A549 (cell line): ENCODE data around the gene RAP2A. TPM values are rescaled to one million over a fixed set of nuclear protein-coding genes. Genes with fewer than 3 reads are reported as not detected.

Source experiments
- ATAC-seq, 2 experiments: fragments of 200-7000 bp in 1 of 2; fragments of >200 bp in 1 of 2; cut with Nextera tagmentation in 1 of 2; cut with Tn5 transposase in 1 of 2; 3 replicates each; pipeline versions ENCODE4 v1.8.0 to v1.9.1; 2018 to 2020; ENCODE audit warnings: mild to moderate bottlenecking in 1 of 2, moderate library complexity in 1 of 2
- CTCF ChIA-PET: fragments of 300-600 bp; sonication (Branson Sonifier 250); formaldehyde crosslinking; extraction: SDS; loops from one replicate; lab custom pipeline; 2021; ENCODE audit warnings: antibody characterized with exemption, inconsistent platforms; lab: Yijun Ruan, JAX
- POLR2A ChIA-PET: fragments of 350-600 bp; formaldehyde crosslinking; extraction: SDS; loops from one replicate; lab custom pipeline; 2021; ENCODE audit warnings: antibody characterized with exemption, inconsistent platforms; lab: Yijun Ruan, JAX
- DNase-seq, 2 experiments: peaks; one replicate each; pipeline versions ENCODE4 v3.0.0 to v3.0.0-alpha.2; 2011 to 2016; ENCODE audit warnings: low read depth in 1 of 2, low spot score in 1 of 2
- FAIRE-seq: peaks from 2 replicates; lab custom pipeline; 2011; peaks lifted over from hg19 to GRCh38; lab: Jason Lieb, UNC
- H3K27ac ChIP-seq, 2 experiments: fragments of >200 bp; sonication (Bioruptor Twin); formaldehyde crosslinking; 3 replicates each; pipeline ENCODE4 v1.5.1; 2016 to 2017
- H3K4me1 ChIP-seq: fragments of >200 bp; sonication (Bioruptor Twin); formaldehyde crosslinking; 3 replicates; pipeline ENCODE4 v1.6.1; 2016
- H3K4me2 ChIP-seq: fragments of >200 bp; sonication (Bioruptor Twin); formaldehyde crosslinking; 3 replicates; pipeline ENCODE4 v1.6.1; 2016
- H3K4me3 ChIP-seq: fragments of >200 bp; sonication (Bioruptor Twin); formaldehyde crosslinking; 3 replicates; pipeline ENCODE4 v1.5.1; 2016
- H3K9me3 ChIP-seq: fragments of >200 bp; sonication (Bioruptor Twin); formaldehyde crosslinking; 3 replicates; pipeline ENCODE4 v1.6.1; 2016
- BHLHE40 ChIP-seq: IDR thresholded peaks from 2 replicates; pipeline ENCODE4 v1.6.1; 2012; ENCODE audit warnings: low read depth, low read length, inconsistent platforms
- CBX8 ChIP-seq: fragments of 200-600 bp; sonication (generic); IDR thresholded peaks from 2 replicates; pipeline ENCODE4 v1.6.1; 2016
- CEBPB ChIP-seq, 2 experiments: fragments of >200 bp in 1 of 2; sonication (Bioruptor Twin) in 1 of 2; formaldehyde crosslinking in 1 of 2; IDR thresholded peaks; 2 replicates each; pipeline ENCODE4 v1.6.1; 2012 to 2016
- CHD4 ChIP-seq: fragments of 200-600 bp; sonication (generic); IDR thresholded peaks from 2 replicates; pipeline ENCODE4 v1.6.1; 2016; ENCODE audit warnings: antibody characterized with exemption, mild to moderate bottlenecking, borderline replicate concordance
- EHF ChIP-seq: fragments of 250-450 bp; sonication (Bioruptor Pico); IDR thresholded peaks from 2 replicates; pipeline ENCODE4 v1.5.0; 2020; ENCODE audit warnings: mild to moderate bottlenecking
- EHMT2 ChIP-seq: fragments of 200-600 bp; sonication (generic); IDR thresholded peaks from 2 replicates; pipeline ENCODE4 v1.6.1; 2016; ENCODE audit warnings: antibody characterized with exemption, low read depth, mild to moderate bottlenecking, moderate library complexity
- EP300 ChIP-seq, 2 experiments: fragments of >200 bp; sonication (Bioruptor Twin); formaldehyde crosslinking; IDR thresholded peaks; 2 replicates in 1 of 2; 3 replicates in 1 of 2; pipeline ENCODE4 v1.6.1; 2016 to 2017
- HEYL ChIP-seq: fragments of 250-450 bp; sonication (Bioruptor Pico); IDR thresholded peaks from 2 replicates; pipeline ENCODE4 v1.8.0; 2021; ENCODE audit warnings: mild to moderate bottlenecking, moderate library complexity
- HOXB5 ChIP-seq: fragments of 250-450 bp; sonication (Bioruptor Pico); IDR thresholded peaks from 2 replicates; pipeline ENCODE4 v1.5.0; 2020; ENCODE audit warnings: mild to moderate bottlenecking, moderate library complexity
- JUN ChIP-seq, 2 experiments: fragments of >200 bp; sonication (Bioruptor Twin); formaldehyde crosslinking; IDR thresholded peaks; 2 replicates in 1 of 2; 3 replicates in 1 of 2; pipeline ENCODE4 v1.6.1; 2016 to 2017
- MAZ ChIP-seq: fragments of 150-350 bp; IDR thresholded peaks from 2 replicates; pipeline ENCODE4 v1.6.1; 2014; ENCODE audit warnings: antibody characterized with exemption, low read depth, low read length, borderline replicate concordance
- NFE2L2 ChIP-seq: fragments of 150-350 bp; conservative IDR thresholded peaks from 2 replicates; pipeline ENCODE4 v1.6.1; 2014; ENCODE audit warnings: low read length
- POLR2AphosphoS2 ChIP-seq: conservative IDR thresholded peaks from 2 replicates; pipeline ENCODE4 v1.6.1; 2012; ENCODE audit warnings: low read length, improper control_type of control experiment, inconsistent platforms
- RCOR1 ChIP-seq: fragments of 150-350 bp; IDR thresholded peaks from 2 replicates; pipeline ENCODE4 v1.6.1; 2014; ENCODE audit warnings: antibody characterized with exemption, low read length, low read depth
- RFX5 ChIP-seq: fragments of 450-650 bp; IDR thresholded peaks from 2 replicates; pipeline ENCODE4 v1.7.1; 2014; ENCODE audit warnings: antibody characterized with exemption, mild to moderate bottlenecking, moderate library complexity
- ZFP36 ChIP-seq: fragments of 450-650 bp; IDR thresholded peaks from 2 replicates; pipeline ENCODE4 v1.6.1; 2014; ENCODE audit warnings: borderline replicate concordance; ENCODE audit not compliant: partially characterized antibody
- ZSCAN20 ChIP-seq: fragments of 250-450 bp; sonication (Bioruptor Pico); IDR thresholded peaks from 2 replicates; pipeline ENCODE4 v1.8.0; 2022; ENCODE audit warnings: mild to moderate bottlenecking, moderate library complexity
- WGBS: methylation state at CpG from one replicate; pipeline ENCODE4 v1.1.6; 2017; ENCODE audit errors: missing lambda C conversion rate; 5-methylcytosine and 5-hydroxymethylcytosine counted together
- polyA plus RNA-seq, 4 experiments: library from polyadenylated mRNA; depleted of rRNA in 3 of 4; stranded (reverse); fragments of >200 nt; fragmentation: RNase III in 1 of 4; extraction: RNeasy Plus Mini Kit Qiagen cat#74134 plus additional on column Dnase treatment in 1 of 4; gene quantifications; 2 replicates in 3 of 4; 3 replicates in 1 of 4; pipeline ENCODE4 v1.2.3, GENCODE V29; 2011 to 2017
- TF ChIP-seq, protein P1 (sequence below): fragments of 200-600 bp; sonication (generic); IDR thresholded peaks from 2 replicates; pipeline ENCODE4 v1.6.1; 2016; ENCODE audit warnings: antibody characterized with exemption, mild to moderate bottlenecking, moderate library complexity
- TF ChIP-seq, protein P2 (sequence below): fragments of >200 bp; sonication (Bioruptor Twin); formaldehyde crosslinking; IDR thresholded peaks from 2 replicates; pipeline ENCODE4 v1.6.1; 2016
- TF ChIP-seq, protein P3 (sequence below): fragments of >200 bp; sonication (Bioruptor Twin); formaldehyde crosslinking; IDR thresholded peaks from 3 replicates; pipeline ENCODE4 v1.6.1; 2016
- TF ChIP-seq, protein P4 (sequence below): IDR thresholded peaks from 2 replicates; pipeline ENCODE4 v1.6.1; 2012; ENCODE audit warnings: low read depth, borderline replicate concordance
- TF ChIP-seq, protein P5 (sequence below): fragments of 150-350 bp; IDR thresholded peaks from 2 replicates; pipeline ENCODE4 v1.6.1; 2014; ENCODE audit warnings: low read depth, mild to moderate bottlenecking, low read length
- TF ChIP-seq, protein P6 (sequence below): fragments of >200 bp; sonication (Bioruptor Twin); formaldehyde crosslinking; IDR thresholded peaks from 3 replicates; pipeline ENCODE4 v1.5.1; 2016

Gene RAP2A
- polyA plus RNA-seq, 2 of the 4 experiments (the other 2 are of a cell fraction): 8.7 to 10.9 TPM

DNA sequence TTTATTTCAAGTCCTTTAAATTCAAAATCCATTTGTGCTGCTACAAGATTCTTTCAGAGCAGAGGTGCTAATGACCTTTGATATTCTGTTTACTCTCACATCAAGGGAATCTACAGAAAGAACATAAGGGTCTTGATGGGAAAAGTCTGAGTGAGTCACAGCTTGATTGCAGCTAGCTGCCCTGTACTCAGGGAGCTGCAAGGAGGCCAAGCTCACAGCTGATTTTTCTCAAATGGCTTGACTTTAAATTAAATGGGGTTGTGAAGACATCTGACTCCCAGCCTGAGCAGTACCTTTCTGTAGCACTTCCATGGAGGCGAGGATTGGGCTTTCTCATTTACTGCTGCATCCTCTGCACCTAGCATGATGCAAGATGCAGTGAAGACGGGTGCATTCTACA lies 62.5 kb downstream of the RAP2A start:
- no peak for ATAC-seq
- no peak overlapping the region for H3K4me3 ChIP-seq
- FAIRE-seq: no peak
- WGBS: 70% methylated on average over 2 of the region's 2 CpGs
- CTCF ChIA-PET: no interaction called here
- H3K4me2 ChIP-seq: no peak overlapping the region
- no peak for TF ChIP-seq MAZ
- no peak for TF ChIP-seq CHD4
- TF ChIP-seq RCOR1: no peak
- TF ChIP-seq, protein P1, sequence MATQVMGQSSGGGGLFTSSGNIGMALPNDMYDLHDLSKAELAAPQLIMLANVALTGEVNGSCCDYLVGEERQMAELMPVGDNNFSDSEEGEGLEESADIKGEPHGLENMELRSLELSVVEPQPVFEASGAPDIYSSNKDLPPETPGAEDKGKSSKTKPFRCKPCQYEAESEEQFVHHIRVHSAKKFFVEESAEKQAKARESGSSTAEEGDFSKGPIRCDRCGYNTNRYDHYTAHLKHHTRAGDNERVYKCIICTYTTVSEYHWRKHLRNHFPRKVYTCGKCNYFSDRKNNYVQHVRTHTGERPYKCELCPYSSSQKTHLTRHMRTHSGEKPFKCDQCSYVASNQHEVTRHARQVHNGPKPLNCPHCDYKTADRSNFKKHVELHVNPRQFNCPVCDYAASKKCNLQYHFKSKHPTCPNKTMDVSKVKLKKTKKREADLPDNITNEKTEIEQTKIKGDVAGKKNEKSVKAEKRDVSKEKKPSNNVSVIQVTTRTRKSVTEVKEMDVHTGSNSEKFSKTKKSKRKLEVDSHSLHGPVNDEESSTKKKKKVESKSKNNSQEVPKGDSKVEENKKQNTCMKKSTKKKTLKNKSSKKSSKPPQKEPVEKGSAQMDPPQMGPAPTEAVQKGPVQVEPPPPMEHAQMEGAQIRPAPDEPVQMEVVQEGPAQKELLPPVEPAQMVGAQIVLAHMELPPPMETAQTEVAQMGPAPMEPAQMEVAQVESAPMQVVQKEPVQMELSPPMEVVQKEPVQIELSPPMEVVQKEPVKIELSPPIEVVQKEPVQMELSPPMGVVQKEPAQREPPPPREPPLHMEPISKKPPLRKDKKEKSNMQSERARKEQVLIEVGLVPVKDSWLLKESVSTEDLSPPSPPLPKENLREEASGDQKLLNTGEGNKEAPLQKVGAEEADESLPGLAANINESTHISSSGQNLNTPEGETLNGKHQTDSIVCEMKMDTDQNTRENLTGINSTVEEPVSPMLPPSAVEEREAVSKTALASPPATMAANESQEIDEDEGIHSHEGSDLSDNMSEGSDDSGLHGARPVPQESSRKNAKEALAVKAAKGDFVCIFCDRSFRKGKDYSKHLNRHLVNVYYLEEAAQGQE: no peak
- TF ChIP-seq, protein P2, sequence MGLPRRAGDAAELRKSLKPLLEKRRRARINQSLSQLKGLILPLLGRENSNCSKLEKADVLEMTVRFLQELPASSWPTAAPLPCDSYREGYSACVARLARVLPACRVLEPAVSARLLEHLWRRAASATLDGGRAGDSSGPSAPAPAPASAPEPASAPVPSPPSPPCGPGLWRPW: no peak
- TF ChIP-seq EP300 (IDR thresholded peaks at IDR 0.05): no peak
- TF ChIP-seq ZFP36: no peak
- TF ChIP-seq, protein P3, sequence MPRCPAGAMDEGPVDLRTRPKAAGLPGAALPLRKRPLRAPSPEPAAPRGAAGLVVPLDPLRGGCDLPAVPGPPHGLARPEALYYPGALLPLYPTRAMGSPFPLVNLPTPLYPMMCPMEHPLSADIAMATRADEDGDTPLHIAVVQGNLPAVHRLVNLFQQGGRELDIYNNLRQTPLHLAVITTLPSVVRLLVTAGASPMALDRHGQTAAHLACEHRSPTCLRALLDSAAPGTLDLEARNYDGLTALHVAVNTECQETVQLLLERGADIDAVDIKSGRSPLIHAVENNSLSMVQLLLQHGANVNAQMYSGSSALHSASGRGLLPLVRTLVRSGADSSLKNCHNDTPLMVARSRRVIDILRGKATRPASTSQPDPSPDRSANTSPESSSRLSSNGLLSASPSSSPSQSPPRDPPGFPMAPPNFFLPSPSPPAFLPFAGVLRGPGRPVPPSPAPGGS: no peak
- no peak for TF ChIP-seq JUN (IDR thresholded peaks at IDR 0.05)
- TF ChIP-seq HEYL: no peak
- TF ChIP-seq HOXB5: no peak
- no peak for TF ChIP-seq ZSCAN20 (CRISPR knock-in tag)
- TF ChIP-seq, all 56 proteins: peak for 0
- no peak for DNase-seq
- Histone ChIP-seq H3K9me3 (no peaks in the 10 kb centered on the region), H3K27ac (no peak overlapping the region), H3K4me1 (no peaks in the 10 kb centered on the region)
- POLR2A ChIA-PET: no interaction called here

DNA sequence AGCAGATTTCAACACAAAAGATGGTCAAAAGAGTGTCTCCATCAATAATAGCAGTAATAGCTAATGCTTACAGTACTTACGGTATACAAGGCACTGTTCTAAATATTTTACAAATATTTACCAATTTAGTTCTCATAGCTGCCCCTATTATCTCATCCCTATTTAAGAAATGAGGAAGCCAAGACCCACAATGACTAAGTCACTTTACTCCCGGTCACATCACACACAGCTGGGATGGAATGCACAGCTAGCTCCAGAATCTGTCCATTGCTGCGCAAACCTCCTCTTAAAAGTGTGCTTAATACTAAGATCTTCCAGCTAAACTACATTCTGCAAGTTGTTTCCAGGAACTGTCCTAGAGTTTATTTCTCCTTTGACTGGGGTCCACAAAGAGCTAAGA lies 63.4 kb downstream of the RAP2A start:
- Histone ChIP-seq H3K4me2 (no peak overlapping the region), H3K4me1 (no peaks in the 10 kb centered on the region), H3K27ac (no peak overlapping the region), H3K9me3 (no peaks in the 10 kb centered on the region), H3K4me3 (no peak overlapping the region)
- DNase-seq (no peak), FAIRE-seq (no peak), ATAC-seq (no peak)
- CTCF ChIA-PET: interaction anchor here (0.7 kb wide), 1 partner anchor 11 kb away, joined by 3 read pairs; no protein-coding TSS in a partner anchor
- WGBS: 88% methylated on average over 3 of the region's 3 CpGs
- POLR2A ChIA-PET: no interaction called here
- TF ChIP-seq RFX5: no peak
- TF ChIP-seq POLR2AphosphoS2: no peak
- TF ChIP-seq, protein P1: no peak
- no peak for TF ChIP-seq EHF (CRISPR knock-in tag)
- TF ChIP-seq EHMT2: no peak
- no peak for TF ChIP-seq NFE2L2
- TF ChIP-seq, protein P4, sequence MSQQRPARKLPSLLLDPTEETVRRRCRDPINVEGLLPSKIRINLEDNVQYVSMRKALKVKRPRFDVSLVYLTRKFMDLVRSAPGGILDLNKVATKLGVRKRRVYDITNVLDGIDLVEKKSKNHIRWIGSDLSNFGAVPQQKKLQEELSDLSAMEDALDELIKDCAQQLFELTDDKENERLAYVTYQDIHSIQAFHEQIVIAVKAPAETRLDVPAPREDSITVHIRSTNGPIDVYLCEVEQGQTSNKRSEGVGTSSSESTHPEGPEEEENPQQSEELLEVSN: no peak
- TF ChIP-seq, protein P5, sequence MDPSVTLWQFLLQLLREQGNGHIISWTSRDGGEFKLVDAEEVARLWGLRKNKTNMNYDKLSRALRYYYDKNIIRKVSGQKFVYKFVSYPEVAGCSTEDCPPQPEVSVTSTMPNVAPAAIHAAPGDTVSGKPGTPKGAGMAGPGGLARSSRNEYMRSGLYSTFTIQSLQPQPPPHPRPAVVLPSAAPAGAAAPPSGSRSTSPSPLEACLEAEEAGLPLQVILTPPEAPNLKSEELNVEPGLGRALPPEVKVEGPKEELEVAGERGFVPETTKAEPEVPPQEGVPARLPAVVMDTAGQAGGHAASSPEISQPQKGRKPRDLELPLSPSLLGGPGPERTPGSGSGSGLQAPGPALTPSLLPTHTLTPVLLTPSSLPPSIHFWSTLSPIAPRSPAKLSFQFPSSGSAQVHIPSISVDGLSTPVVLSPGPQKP: no peak
- TF ChIP-seq, protein P3: no peak
- TF ChIP-seq BHLHE40: no peak
- TF ChIP-seq, protein P2: no peak
- no peak for TF ChIP-seq JUN (IDR thresholded peaks at IDR 0.05)
- TF ChIP-seq CBX8: no peak
- TF ChIP-seq, protein P6, sequence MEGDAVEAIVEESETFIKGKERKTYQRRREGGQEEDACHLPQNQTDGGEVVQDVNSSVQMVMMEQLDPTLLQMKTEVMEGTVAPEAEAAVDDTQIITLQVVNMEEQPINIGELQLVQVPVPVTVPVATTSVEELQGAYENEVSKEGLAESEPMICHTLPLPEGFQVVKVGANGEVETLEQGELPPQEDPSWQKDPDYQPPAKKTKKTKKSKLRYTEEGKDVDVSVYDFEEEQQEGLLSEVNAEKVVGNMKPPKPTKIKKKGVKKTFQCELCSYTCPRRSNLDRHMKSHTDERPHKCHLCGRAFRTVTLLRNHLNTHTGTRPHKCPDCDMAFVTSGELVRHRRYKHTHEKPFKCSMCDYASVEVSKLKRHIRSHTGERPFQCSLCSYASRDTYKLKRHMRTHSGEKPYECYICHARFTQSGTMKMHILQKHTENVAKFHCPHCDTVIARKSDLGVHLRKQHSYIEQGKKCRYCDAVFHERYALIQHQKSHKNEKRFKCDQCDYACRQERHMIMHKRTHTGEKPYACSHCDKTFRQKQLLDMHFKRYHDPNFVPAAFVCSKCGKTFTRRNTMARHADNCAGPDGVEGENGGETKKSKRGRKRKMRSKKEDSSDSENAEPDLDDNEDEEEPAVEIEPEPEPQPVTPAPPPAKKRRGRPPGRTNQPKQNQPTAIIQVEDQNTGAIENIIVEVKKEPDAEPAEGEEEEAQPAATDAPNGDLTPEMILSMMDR: no peak
- no peak for TF ChIP-seq CEBPB (IDR thresholded peaks at IDR 0.05)
